GM23338 (cell line): ENCODE results near the gene ADAMTS18. TPM values are rescaled to one million over a fixed set of nuclear protein-coding genes. Genes with fewer than 3 reads are reported as not detected.

Source experiments
- ATAC-seq: fragments of 200-7000 bp; cut with Tn5 transposase; 3 replicates; pipeline ENCODE4 v1.9.1; 2020
- DNase-seq: peaks from one replicate; pipeline ENCODE4 v3.0.0-alpha.2; 2015; ENCODE audit warnings: low spot score
- H2AFZ ChIP-seq: fragments of 200-600 bp; sonication (generic); 2 replicates; pipeline ENCODE4 v1.8.0; 2016; ENCODE audit warnings: antibody characterized with exemption, mild to moderate bottlenecking, moderate library complexity
- H3F3A ChIP-seq: fragments of 200-600 bp; sonication (generic); replicated peaks from 2 replicates; pipeline ENCODE4 v1.8.0; 2017; ENCODE audit warnings: antibody characterized with exemption, mixed run types, low read depth
- H3K27ac ChIP-seq: fragments of 200-600 bp; sonication (generic); 2 replicates; pipeline ENCODE4 v1.6.1; 2016; ENCODE audit warnings: low read depth
- H3K27me3 ChIP-seq: fragments of 200-600 bp; sonication (generic); 2 replicates; pipeline ENCODE4 v1.8.0; 2016; ENCODE audit warnings: mild to moderate bottlenecking, mixed run types, moderate library complexity; ENCODE audit not compliant: insufficient read depth
- H3K36me3 ChIP-seq: fragments of 200-600 bp; sonication (generic); 2 replicates; pipeline ENCODE4 v1.8.0; 2016; ENCODE audit warnings: mild to moderate bottlenecking; ENCODE audit not compliant: insufficient read depth
- H3K4me1 ChIP-seq: fragments of 200-600 bp; sonication (generic); 2 replicates; pipeline ENCODE4 v1.8.0; 2016; ENCODE audit warnings: mild to moderate bottlenecking, moderate library complexity; ENCODE audit not compliant: insufficient read depth
- H3K4me2 ChIP-seq: fragments of 200-600 bp; sonication (generic); 2 replicates; pipeline ENCODE4 v1.7.1; 2017; ENCODE audit warnings: mixed run types
- H3K4me3 ChIP-seq: fragments of 200-600 bp; sonication (generic); 2 replicates; pipeline ENCODE4 v1.6.1; 2016; ENCODE audit warnings: mixed run types
- H3K79me2 ChIP-seq: fragments of 200-600 bp; sonication (generic); replicated peaks from 2 replicates; pipeline ENCODE4 v1.8.0; 2017; ENCODE audit warnings: mild to moderate bottlenecking; ENCODE audit not compliant: insufficient read depth
- H3K9me2 ChIP-seq: fragments of 200-600 bp; sonication (generic); 2 replicates; pipeline ENCODE4 v1.8.0; 2017; ENCODE audit not compliant: insufficient read depth
- H4K20me1 ChIP-seq: fragments of 200-600 bp; sonication (generic); replicated peaks from 2 replicates; pipeline ENCODE4 v1.8.0; 2017; ENCODE audit warnings: mild to moderate bottlenecking; ENCODE audit not compliant: insufficient read depth
- H3K27ac Mint-ChIP-seq: 2 replicates; pipeline ENCODE4 v1.8.0; 2020; ENCODE audit warnings: inconsistent platforms, mild to moderate bottlenecking, moderate library complexity, mixed read lengths
- H3K27me3 Mint-ChIP-seq: 3 replicates; pipeline ENCODE4 v1.8.0; 2022; ENCODE audit warnings: low read depth, mild to moderate bottlenecking, moderate library complexity, mixed read lengths, inconsistent platforms; ENCODE audit not compliant: insufficient read depth, poor library complexity
- H3K36me3 Mint-ChIP-seq: 3 replicates; pipeline ENCODE4 v1.8.0; 2021; ENCODE audit warnings: low read depth, mild to moderate bottlenecking, inconsistent platforms, moderate library complexity, mixed read lengths
- H3K4me1 Mint-ChIP-seq: 3 replicates; pipeline ENCODE4 v1.8.0; 2020; ENCODE audit warnings: mild to moderate bottlenecking, inconsistent platforms, mixed read lengths
- H3K4me3 Mint-ChIP-seq: 3 replicates; pipeline ENCODE4 v1.8.0; 2021; ENCODE audit warnings: moderate library complexity, mild to moderate bottlenecking, inconsistent platforms, mixed read lengths
- H3K9me3 Mint-ChIP-seq: 3 replicates; pipeline ENCODE4 v1.8.0; 2020; ENCODE audit warnings: moderate library complexity, mild to moderate bottlenecking, inconsistent platforms, mixed read lengths
- CREB1 ChIP-seq: fragments of 250-450 bp; sonication (Bioruptor Pico); IDR thresholded peaks from 2 replicates; pipeline ENCODE4 v1.5.0; 2020; ENCODE audit warnings: low read depth, mild to moderate bottlenecking, moderate library complexity
- EZH2 ChIP-seq: fragments of 200-600 bp; sonication (generic); IDR thresholded peaks from one replicate; pipeline ENCODE4 v1.8.0; 2017; ENCODE audit warnings: antibody characterized with exemption, mild to moderate bottlenecking, low read depth; ENCODE audit not compliant: unreplicated experiment
- EZH2phosphoT487 ChIP-seq: fragments of 200-600 bp; sonication (generic); IDR thresholded peaks from one replicate; pipeline ENCODE4 v1.8.1; 2018; ENCODE audit warnings: antibody characterized with exemption; ENCODE audit not compliant: unreplicated experiment
- JUNB ChIP-seq: IDR thresholded peaks from one replicate; pipeline ENCODE4 v1.6.1; 2016; ENCODE audit warnings: antibody characterized with exemption; ENCODE audit not compliant: unreplicated experiment
- NANOG ChIP-seq: IDR thresholded peaks from 2 replicates; pipeline ENCODE4 v1.6.1; 2016; ENCODE audit warnings: antibody characterized with exemption, borderline replicate concordance
- POLR2AphosphoS5 ChIP-seq: IDR thresholded peaks from 2 replicates; pipeline ENCODE4 v1.6.1; 2016; ENCODE audit warnings: antibody characterized with exemption, low read depth
- STAT1 ChIP-seq: IDR thresholded peaks from one replicate; pipeline ENCODE4 v1.6.1; 2016; ENCODE audit warnings: antibody characterized with exemption; ENCODE audit not compliant: unreplicated experiment
- ZNF114 ChIP-seq: fragments of 250-450 bp; sonication (Bioruptor Pico); IDR thresholded peaks from 2 replicates; pipeline ENCODE4 v1.5.0; 2020; ENCODE audit warnings: mild to moderate bottlenecking, moderate library complexity
- ZNF331 ChIP-seq: fragments of 250-450 bp; sonication (Bioruptor Pico); IDR thresholded peaks from 2 replicates; pipeline ENCODE4 v1.5.0; 2020; ENCODE audit warnings: low read depth, mild to moderate bottlenecking, moderate library complexity
- polyA plus RNA-seq: library from polyadenylated mRNA; unstranded; fragments of >200 nt; fragmentation: Nextera tagmentation; extraction: Ambion mirVana; gene quantifications from 2 replicates; pipeline ENCODE4 v1.2.1, GENCODE V29; 2016
- total RNA-seq: library from RNA; depleted of rRNA; stranded (reverse); fragments of >200 nt; shearing (Covaris generic); gene quantifications from 2 replicates; pipeline ENCODE4 v1.2.3, GENCODE V29; 2014
- TF ChIP-seq, protein P1 (sequence below): fragments of 250-450 bp; sonication (Bioruptor Pico); IDR thresholded peaks from 2 replicates; pipeline ENCODE4 v1.5.0; 2020; ENCODE audit warnings: mild to moderate bottlenecking, moderate library complexity
- TF ChIP-seq, protein P2 (sequence below), 2 experiments: fragments of 200-600 bp in 1 of 2; sonication (generic) in 1 of 2; conservative IDR thresholded peaks; 2 replicates each; pipeline versions ENCODE4 v1.5.1 to v1.6.1; 2016 to 2017; ENCODE audit warnings: antibody characterized with exemption in 2 of 2, low read depth in 2 of 2, mild to moderate bottlenecking in 2 of 2, moderate library complexity in 1 of 2
- TF ChIP-seq, protein P3 (sequence below): IDR thresholded peaks from one replicate; pipeline ENCODE4 v1.6.1; 2018; ENCODE audit warnings: antibody characterized with exemption; ENCODE audit not compliant: unreplicated experiment
- TF ChIP-seq, protein P4 (sequence below): IDR thresholded peaks from 2 replicates; pipeline ENCODE4 v1.6.1; 2016; ENCODE audit warnings: antibody characterized with exemption

The ADAMTS18 gene
- total and polyA plus RNA-seq, 2 experiments from 2014 or later = 0.15 to 0.90 TPM

DNA sequence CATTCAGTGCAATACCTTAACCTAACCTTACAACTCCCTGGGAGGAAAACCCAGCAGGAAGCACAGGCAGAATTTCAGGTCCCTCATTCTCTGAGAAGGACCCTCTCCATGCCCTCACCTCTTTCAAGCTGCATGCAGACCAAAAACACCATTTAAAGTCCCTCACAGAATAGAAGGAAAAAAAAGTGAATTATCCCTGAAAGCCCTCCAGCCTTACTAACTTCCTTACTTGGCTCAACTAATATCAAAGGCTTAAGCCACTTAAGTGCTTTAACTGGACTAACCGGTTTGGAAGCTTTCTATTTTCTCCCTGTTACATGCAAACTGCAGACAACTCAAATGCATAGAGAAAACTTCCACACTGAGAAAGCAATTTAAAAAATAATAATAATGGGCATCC is 60.5 kb downstream of the ADAMTS18 start (continued):
- TF ChIP-seq, protein P1, sequence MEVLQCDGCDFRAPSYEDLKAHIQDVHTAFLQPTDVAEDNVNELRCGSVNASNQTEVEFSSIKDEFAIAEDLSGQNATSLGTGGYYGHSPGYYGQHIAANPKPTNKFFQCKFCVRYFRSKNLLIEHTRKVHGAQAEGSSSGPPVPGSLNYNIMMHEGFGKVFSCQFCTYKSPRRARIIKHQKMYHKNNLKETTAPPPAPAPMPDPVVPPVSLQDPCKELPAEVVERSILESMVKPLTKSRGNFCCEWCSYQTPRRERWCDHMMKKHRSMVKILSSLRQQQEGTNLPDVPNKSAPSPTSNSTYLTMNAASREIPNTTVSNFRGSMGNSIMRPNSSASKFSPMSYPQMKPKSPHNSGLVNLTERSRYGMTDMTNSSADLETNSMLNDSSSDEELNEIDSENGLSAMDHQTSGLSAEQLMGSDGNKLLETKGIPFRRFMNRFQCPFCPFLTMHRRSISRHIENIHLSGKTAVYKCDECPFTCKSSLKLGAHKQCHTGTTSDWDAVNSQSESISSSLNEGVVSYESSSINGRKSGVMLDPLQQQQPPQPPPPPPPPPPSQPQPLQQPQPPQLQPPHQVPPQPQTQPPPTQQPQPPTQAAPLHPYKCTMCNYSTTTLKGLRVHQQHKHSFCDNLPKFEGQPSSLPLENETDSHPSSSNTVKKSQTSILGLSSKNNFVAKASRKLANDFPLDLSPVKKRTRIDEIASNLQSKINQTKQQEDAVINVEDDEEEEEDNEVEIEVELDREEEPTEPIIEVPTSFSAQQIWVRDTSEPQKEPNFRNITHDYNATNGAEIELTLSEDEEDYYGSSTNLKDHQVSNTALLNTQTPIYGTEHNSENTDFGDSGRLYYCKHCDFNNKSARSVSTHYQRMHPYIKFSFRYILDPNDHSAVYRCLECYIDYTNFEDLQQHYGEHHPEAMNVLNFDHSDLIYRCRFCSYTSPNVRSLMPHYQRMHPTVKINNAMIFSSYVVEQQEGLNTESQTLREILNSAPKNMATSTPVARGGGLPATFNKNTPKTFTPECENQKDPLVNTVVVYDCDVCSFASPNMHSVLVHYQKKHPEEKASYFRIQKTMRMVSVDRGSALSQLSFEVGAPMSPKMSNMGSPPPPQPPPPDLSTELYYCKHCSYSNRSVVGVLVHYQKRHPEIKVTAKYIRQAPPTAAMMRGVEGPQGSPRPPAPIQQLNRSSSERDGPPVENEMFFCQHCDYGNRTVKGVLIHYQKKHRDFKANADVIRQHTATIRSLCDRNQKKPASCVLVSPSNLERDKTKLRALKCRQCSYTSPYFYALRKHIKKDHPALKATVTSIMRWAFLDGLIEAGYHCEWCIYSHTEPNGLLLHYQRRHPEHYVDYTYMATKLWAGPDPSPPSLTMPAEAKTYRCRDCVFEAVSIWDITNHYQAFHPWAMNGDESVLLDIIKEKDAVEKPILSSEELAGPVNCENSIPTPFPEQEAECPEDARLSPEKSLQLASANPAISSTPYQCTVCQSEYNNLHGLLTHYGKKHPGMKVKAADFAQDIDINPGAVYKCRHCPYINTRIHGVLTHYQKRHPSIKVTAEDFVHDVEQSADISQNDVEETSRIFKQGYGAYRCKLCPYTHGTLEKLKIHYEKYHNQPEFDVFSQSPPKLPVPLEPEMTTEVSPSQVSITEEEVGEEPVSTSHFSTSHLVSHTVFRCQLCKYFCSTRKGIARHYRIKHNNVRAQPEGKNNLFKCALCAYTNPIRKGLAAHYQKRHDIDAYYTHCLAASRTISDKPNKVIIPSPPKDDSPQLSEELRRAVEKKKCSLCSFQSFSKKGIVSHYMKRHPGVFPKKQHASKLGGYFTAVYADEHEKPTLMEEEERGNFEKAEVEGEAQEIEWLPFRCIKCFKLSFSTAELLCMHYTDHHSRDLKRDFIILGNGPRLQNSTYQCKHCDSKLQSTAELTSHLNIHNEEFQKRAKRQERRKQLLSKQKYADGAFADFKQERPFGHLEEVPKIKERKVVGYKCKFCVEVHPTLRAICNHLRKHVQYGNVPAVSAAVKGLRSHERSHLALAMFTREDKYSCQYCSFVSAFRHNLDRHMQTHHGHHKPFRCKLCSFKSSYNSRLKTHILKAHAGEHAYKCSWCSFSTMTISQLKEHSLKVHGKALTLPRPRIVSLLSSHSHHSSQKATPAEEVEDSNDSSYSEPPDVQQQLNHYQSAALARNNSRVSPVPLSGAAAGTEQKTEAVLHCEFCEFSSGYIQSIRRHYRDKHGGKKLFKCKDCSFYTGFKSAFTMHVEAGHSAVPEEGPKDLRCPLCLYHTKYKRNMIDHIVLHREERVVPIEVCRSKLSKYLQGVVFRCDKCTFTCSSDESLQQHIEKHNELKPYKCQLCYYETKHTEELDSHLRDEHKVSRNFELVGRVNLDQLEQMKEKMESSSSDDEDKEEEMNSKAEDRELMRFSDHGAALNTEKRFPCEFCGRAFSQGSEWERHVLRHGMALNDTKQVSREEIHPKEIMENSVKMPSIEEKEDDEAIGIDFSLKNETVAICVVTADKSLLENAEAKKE = no peak

DNA sequence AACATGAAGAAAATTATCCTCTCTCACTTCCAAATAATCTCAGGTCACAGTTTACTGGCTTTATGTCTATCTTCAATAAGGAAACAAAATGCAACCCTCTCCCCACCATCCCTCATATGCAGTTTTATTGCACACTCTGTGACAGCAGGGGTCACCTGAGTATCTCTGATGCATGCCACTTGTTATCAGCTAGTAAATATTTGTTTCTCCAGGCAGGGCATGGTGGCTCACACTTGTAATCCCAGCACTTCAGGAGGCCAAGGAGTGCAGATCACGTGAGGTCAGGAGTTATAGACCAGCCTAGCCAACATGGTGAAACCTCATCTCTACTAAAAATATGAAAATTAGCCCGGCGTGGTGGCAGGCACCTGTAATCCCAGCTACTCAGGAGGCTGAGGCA is 61.1 kb downstream of the ADAMTS18 start:
- Histone ChIP-seq H3F3A (no peaks in the 10 kb centered on the region), H2AFZ (no peak overlapping the region), H4K20me1 (no peaks in the 10 kb centered on the region), H3K27ac (no peak overlapping the region), H3K36me3 (no peaks in the 10 kb centered on the region), H3K79me2 (no peaks in the 10 kb centered on the region), H3K27me3 (no peaks in the 10 kb centered on the region), H3K4me1 (peaks cover 17% of the 10 kb centered on the region), H3K4me2 (no peak overlapping the region), H3K9me2 (no peaks in the 10 kb centered on the region), H3K4me3 (no peak overlapping the region)
- Mint-ChIP-seq H3K4me1 (peaks cover 24% of the 10 kb centered on the region), H3K36me3 (no peaks in the 10 kb centered on the region), H3K9me3 (no peaks in the 10 kb centered on the region), H3K4me3 (no peak overlapping the region), H3K27me3 (peaks cover 2% of the 10 kb centered on the region), H3K27ac (no peak overlapping the region)
- no peak for ATAC-seq
- DNase-seq = no peak
- TF ChIP-seq POLR2AphosphoS5 = no peak
- TF ChIP-seq EZH2phosphoT487 = no peak
- no peak for TF ChIP-seq JUNB
- no peak for TF ChIP-seq ZNF114 (CRISPR knock-in tag)
- TF ChIP-seq, protein P2, sequence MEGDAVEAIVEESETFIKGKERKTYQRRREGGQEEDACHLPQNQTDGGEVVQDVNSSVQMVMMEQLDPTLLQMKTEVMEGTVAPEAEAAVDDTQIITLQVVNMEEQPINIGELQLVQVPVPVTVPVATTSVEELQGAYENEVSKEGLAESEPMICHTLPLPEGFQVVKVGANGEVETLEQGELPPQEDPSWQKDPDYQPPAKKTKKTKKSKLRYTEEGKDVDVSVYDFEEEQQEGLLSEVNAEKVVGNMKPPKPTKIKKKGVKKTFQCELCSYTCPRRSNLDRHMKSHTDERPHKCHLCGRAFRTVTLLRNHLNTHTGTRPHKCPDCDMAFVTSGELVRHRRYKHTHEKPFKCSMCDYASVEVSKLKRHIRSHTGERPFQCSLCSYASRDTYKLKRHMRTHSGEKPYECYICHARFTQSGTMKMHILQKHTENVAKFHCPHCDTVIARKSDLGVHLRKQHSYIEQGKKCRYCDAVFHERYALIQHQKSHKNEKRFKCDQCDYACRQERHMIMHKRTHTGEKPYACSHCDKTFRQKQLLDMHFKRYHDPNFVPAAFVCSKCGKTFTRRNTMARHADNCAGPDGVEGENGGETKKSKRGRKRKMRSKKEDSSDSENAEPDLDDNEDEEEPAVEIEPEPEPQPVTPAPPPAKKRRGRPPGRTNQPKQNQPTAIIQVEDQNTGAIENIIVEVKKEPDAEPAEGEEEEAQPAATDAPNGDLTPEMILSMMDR (conservative IDR thresholded peaks at IDR 0.05; ENCODE audit: low read depth in 2 of 2) = no peak
- no peak for TF ChIP-seq ZNF331 (CRISPR knock-in tag)
- no peak for TF ChIP-seq CREB1 (CRISPR knock-in tag)
- no peak for TF ChIP-seq NANOG
- no peak for TF ChIP-seq STAT1
- TF ChIP-seq, protein P3, sequence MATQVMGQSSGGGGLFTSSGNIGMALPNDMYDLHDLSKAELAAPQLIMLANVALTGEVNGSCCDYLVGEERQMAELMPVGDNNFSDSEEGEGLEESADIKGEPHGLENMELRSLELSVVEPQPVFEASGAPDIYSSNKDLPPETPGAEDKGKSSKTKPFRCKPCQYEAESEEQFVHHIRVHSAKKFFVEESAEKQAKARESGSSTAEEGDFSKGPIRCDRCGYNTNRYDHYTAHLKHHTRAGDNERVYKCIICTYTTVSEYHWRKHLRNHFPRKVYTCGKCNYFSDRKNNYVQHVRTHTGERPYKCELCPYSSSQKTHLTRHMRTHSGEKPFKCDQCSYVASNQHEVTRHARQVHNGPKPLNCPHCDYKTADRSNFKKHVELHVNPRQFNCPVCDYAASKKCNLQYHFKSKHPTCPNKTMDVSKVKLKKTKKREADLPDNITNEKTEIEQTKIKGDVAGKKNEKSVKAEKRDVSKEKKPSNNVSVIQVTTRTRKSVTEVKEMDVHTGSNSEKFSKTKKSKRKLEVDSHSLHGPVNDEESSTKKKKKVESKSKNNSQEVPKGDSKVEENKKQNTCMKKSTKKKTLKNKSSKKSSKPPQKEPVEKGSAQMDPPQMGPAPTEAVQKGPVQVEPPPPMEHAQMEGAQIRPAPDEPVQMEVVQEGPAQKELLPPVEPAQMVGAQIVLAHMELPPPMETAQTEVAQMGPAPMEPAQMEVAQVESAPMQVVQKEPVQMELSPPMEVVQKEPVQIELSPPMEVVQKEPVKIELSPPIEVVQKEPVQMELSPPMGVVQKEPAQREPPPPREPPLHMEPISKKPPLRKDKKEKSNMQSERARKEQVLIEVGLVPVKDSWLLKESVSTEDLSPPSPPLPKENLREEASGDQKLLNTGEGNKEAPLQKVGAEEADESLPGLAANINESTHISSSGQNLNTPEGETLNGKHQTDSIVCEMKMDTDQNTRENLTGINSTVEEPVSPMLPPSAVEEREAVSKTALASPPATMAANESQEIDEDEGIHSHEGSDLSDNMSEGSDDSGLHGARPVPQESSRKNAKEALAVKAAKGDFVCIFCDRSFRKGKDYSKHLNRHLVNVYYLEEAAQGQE = no peak
- TF ChIP-seq, protein P4, sequence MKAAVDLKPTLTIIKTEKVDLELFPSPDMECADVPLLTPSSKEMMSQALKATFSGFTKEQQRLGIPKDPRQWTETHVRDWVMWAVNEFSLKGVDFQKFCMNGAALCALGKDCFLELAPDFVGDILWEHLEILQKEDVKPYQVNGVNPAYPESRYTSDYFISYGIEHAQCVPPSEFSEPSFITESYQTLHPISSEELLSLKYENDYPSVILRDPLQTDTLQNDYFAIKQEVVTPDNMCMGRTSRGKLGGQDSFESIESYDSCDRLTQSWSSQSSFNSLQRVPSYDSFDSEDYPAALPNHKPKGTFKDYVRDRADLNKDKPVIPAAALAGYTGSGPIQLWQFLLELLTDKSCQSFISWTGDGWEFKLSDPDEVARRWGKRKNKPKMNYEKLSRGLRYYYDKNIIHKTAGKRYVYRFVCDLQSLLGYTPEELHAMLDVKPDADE = no peak
- no peak for TF ChIP-seq EZH2
